Activated naive CD4-positive, alpha-beta T cell treated with anti-CD3 and anti-CD28 coated beads, Interleukin-2, amount 10 ng/mL, durations not matched to agents 7 days and 5 days (primary cell): ENCODE data around the gene KIF5B.
"Not testable (repeated sequence)": the region's sequence is repeated elsewhere in the genome, so short reads cannot be mapped to it uniquely, and the experiment has no call there.

Experiments used
- CTCF ChIA-PET: fragments of 350-600 bp; sonication (Branson Sonifier 250); formaldehyde crosslinking; loops from one replicate; lab custom pipeline; 2021; ENCODE audit warnings: antibody characterized with exemption; lab: Charles Lee
- DNase-seq: peaks from one replicate; pipeline ENCODE4 v3.0.0-alpha.2; 2020
- H3K27ac Mint-ChIP-seq: one replicate; pipeline ENCODE4 v1.8.0; 2021; ENCODE audit warnings: mild to moderate bottlenecking, moderate library complexity, mixed read lengths
- H3K27me3 Mint-ChIP-seq: one replicate; pipeline ENCODE4 v1.8.0; 2021; ENCODE audit warnings: mild to moderate bottlenecking, mixed read lengths
- H3K36me3 Mint-ChIP-seq: one replicate; pipeline ENCODE4 v1.8.0; 2021; ENCODE audit warnings: mixed read lengths
- H3K4me1 Mint-ChIP-seq: one replicate; pipeline ENCODE4 v1.8.0; 2021; ENCODE audit warnings: mixed read lengths
- H3K4me3 Mint-ChIP-seq: one replicate; pipeline ENCODE4 v1.8.0; 2021; ENCODE audit warnings: mild to moderate bottlenecking, moderate library complexity, mixed read lengths
- H3K9me3 Mint-ChIP-seq: one replicate; pipeline ENCODE4 v1.8.0; 2021; ENCODE audit warnings: mixed read lengths

Gene KIF5B

GRCh38 chr10:32056136-32057035, at the start of gene KIF5B:
KIF5B (minus strand) TSS chr10:32056425; CDS start chr10:32055973, 452 bp downstream.
- DNase-seq = peak; percentile 88
- Mint-ChIP-seq H3K36me3 (peaks cover 15% of the 10 kb centered on the region), H3K9me3 (no peaks in the 10 kb centered on the region), H3K4me3 (peak within 1 kb of the TSS; percentile 96), H3K27ac (peak within 1 kb of the TSS; percentile 96), H3K27me3 (no peaks in the 10 kb centered on the region), H3K4me1 (peaks cover 42% of the 10 kb centered on the region)
- CTCF ChIA-PET = interaction anchor here (1.2 kb wide), 1 partner anchor 18 kb away, joined by 3 read pairs; no protein-coding TSS in a partner anchor

- H3K9me3 Mint-ChIP-seq = no peaks in the 10 kb centered on the region
- no peak overlapping the region for H3K27ac Mint-ChIP-seq
- CTCF ChIA-PET = interaction anchor here (0.7 kb wide), 1 partner anchor 429 kb away, joined by 3 read pairs; no protein-coding TSS in a partner anchor
- DNase-seq = no peak
- no peaks in the 10 kb centered on the region for H3K36me3 Mint-ChIP-seq
- H3K4me1 Mint-ChIP-seq = no peaks in the 10 kb centered on the region
- H3K27me3 Mint-ChIP-seq = no peaks in the 10 kb centered on the region
- H3K4me3 Mint-ChIP-seq = no peak overlapping the region
Observed at GRCh38 chr10:32105782-32106382, 49.7 kb upstream of the KIF5B start.

- H3K36me3 Mint-ChIP-seq = no peaks in the 10 kb centered on the region
- CTCF ChIA-PET = no interaction called here
- H3K9me3 Mint-ChIP-seq = no peaks in the 10 kb centered on the region
- H3K4me1 Mint-ChIP-seq = no peaks in the 10 kb centered on the region
- DNase-seq = no peak
- no peaks in the 10 kb centered on the region for H3K27me3 Mint-ChIP-seq
- no peak overlapping the region for H3K4me3 Mint-ChIP-seq
- H3K27ac Mint-ChIP-seq = no peak overlapping the region
Observed at GRCh38 chr10:32104622-32105509, 48.6 kb upstream of the KIF5B start.

- H3K27me3 Mint-ChIP-seq = no peaks in the 10 kb centered on the region
- no peaks in the 10 kb centered on the region for H3K4me1 Mint-ChIP-seq
- CTCF ChIA-PET = no interaction called here
- no peak overlapping the region for H3K27ac Mint-ChIP-seq
- H3K9me3 Mint-ChIP-seq = no peaks in the 10 kb centered on the region
- no peaks in the 10 kb centered on the region for H3K36me3 Mint-ChIP-seq
- DNase-seq = no peak
- H3K4me3 Mint-ChIP-seq = no peak overlapping the region
Observed at GRCh38 chr10:32104181-32104580, 48.0 kb upstream of the KIF5B start.

GRCh38 chr10:32103721-32104120, 47.5 kb upstream of the KIF5B start:
- CTCF ChIA-PET = no interaction called here
- peaks cover 3% of the 10 kb centered on the region for H3K27me3 Mint-ChIP-seq
- no peaks in the 10 kb centered on the region for H3K36me3 Mint-ChIP-seq
- H3K4me3 Mint-ChIP-seq = no peak overlapping the region
- no peaks in the 10 kb centered on the region for H3K9me3 Mint-ChIP-seq
- no peak overlapping the region for H3K27ac Mint-ChIP-seq
- no peak for DNase-seq
- H3K4me1 Mint-ChIP-seq = no peaks in the 10 kb centered on the region

GRCh38 chr10:32098566-32099259, 42.5 kb upstream of the KIF5B start:
- peaks cover 13% of the 10 kb centered on the region for H3K27me3 Mint-ChIP-seq
- H3K4me3 Mint-ChIP-seq, H3K27ac Mint-ChIP-seq, H3K36me3 Mint-ChIP-seq, H3K4me1 Mint-ChIP-seq, H3K9me3 Mint-ChIP-seq, DNase-seq, CTCF ChIA-PET: not testable (repeated sequence)

GRCh38 chr10:32095116-32095733, 39.0 kb upstream of the KIF5B start:
- Mint-ChIP-seq H3K9me3 (no peaks in the 10 kb centered on the region), H3K27ac (no peak overlapping the region), H3K4me1 (no peaks in the 10 kb centered on the region), H3K36me3 (no peaks in the 10 kb centered on the region), H3K4me3 (no peak overlapping the region), H3K27me3 (peaks cover 13% of the 10 kb centered on the region)
- DNase-seq = no peak
- CTCF ChIA-PET = no interaction called here

GRCh38 chr10:32093650-32094049, 37.4 kb upstream of the KIF5B start:
- Mint-ChIP-seq H3K27me3 (peaks cover 10% of the 10 kb centered on the region), H3K4me3 (no peak overlapping the region), H3K27ac (no peak overlapping the region), H3K36me3 (no peaks in the 10 kb centered on the region), H3K4me1 (no peaks in the 10 kb centered on the region), H3K9me3 (no peaks in the 10 kb centered on the region)
- CTCF ChIA-PET = interaction anchor here (0.6 kb wide), 1 partner anchor 624 kb away, joined by 3 read pairs; no protein-coding TSS in a partner anchor
- no peak for DNase-seq

- no peak for DNase-seq
- Mint-ChIP-seq H3K9me3 (no peaks in the 10 kb centered on the region), H3K36me3 (no peaks in the 10 kb centered on the region), H3K4me1 (no peaks in the 10 kb centered on the region), H3K27me3 (no peaks in the 10 kb centered on the region), H3K4me3 (no peak overlapping the region), H3K27ac (no peak overlapping the region)
- CTCF ChIA-PET = no interaction called here
Observed at GRCh38 chr10:32091046-32091445, 34.8 kb upstream of the KIF5B start.

GRCh38 chr10:32084185-32084851, 28.1 kb upstream of the KIF5B start:
- Mint-ChIP-seq H3K27me3 (no peaks in the 10 kb centered on the region), H3K36me3 (no peaks in the 10 kb centered on the region), H3K27ac (no peak overlapping the region), H3K9me3 (no peaks in the 10 kb centered on the region), H3K4me3 (no peak overlapping the region), H3K4me1 (no peaks in the 10 kb centered on the region)
- CTCF ChIA-PET = no interaction called here
- no peak for DNase-seq

- no peak for DNase-seq
- Mint-ChIP-seq H3K36me3 (no peaks in the 10 kb centered on the region), H3K4me3 (no peak overlapping the region), H3K9me3 (no peaks in the 10 kb centered on the region), H3K27me3 (peaks cover 8% of the 10 kb centered on the region), H3K4me1 (no peaks in the 10 kb centered on the region), H3K27ac (no peak overlapping the region)
- CTCF ChIA-PET = no interaction called here
Observed at GRCh38 chr10:32077896-32078485, 21.8 kb upstream of the KIF5B start.

GRCh38 chr10:32073659-32074058, 17.4 kb upstream of the KIF5B start:
- H3K36me3 Mint-ChIP-seq = no peaks in the 10 kb centered on the region
- CTCF ChIA-PET = no interaction called here
- no peak overlapping the region for H3K27ac Mint-ChIP-seq
- peaks cover 15% of the 10 kb centered on the region for H3K27me3 Mint-ChIP-seq
- H3K4me1 Mint-ChIP-seq = no peaks in the 10 kb centered on the region
- H3K9me3 Mint-ChIP-seq = no peaks in the 10 kb centered on the region
- DNase-seq = no peak
- no peak overlapping the region for H3K4me3 Mint-ChIP-seq

- no peak for DNase-seq
- peaks cover 15% of the 10 kb centered on the region for H3K27me3 Mint-ChIP-seq
- CTCF ChIA-PET = no interaction called here
- no peaks in the 10 kb centered on the region for H3K36me3 Mint-ChIP-seq
- no peak overlapping the region for H3K4me3 Mint-ChIP-seq
- H3K27ac Mint-ChIP-seq = no peak overlapping the region
- no peaks in the 10 kb centered on the region for H3K4me1 Mint-ChIP-seq
- no peaks in the 10 kb centered on the region for H3K9me3 Mint-ChIP-seq
Observed at GRCh38 chr10:32073128-32073527, 16.9 kb upstream of the KIF5B start.
